ENCODE results near the gene FAAH.

DNA sequence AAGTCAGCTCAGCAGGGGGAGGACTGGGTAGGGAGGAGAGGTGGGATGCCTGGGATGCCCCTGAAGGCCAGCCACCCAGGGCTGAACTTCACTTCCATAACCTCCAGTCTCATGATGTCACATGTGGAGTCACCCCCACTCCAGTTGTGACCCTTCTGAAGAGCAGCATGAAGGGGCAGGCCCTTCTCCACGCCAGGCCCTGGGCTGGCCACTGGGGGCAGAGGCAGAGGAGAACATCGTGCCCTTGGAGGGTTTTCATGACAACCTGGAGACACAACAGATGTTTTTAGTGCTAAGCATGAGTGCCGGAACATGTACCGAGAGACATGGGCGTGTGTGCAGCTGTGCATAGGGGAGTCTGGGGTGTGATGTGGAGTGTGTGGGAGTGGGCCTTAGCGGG is 37.6 kb downstream of the FAAH start:
- TF ChIP-seq, protein P1, sequence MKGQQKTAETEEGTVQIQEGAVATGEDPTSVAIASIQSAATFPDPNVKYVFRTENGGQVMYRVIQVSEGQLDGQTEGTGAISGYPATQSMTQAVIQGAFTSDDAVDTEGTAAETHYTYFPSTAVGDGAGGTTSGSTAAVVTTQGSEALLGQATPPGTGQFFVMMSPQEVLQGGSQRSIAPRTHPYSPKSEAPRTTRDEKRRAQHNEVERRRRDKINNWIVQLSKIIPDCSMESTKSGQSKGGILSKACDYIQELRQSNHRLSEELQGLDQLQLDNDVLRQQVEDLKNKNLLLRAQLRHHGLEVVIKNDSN (IDR thresholded peaks at IDR 0.05) = no peak
- TF ChIP-seq TCF12 (IDR thresholded peaks at IDR 0.05; ENCODE audit: low read depth) (no peak), RAD21 (IDR thresholded peaks at IDR 0.05; ENCODE audit: low read depth) (no peak), TAF1 (IDR thresholded peaks at IDR 0.05; ENCODE audit: low read depth) (no peak), CEBPB (IDR thresholded peaks at IDR 0.05) (no peak)
